Kidney (tissue), 14 donors: ENCODE data around the gene PTPRM. TPM values are rescaled to one million over a fixed set of nuclear protein-coding genes. Genes with fewer than 3 reads are reported as not detected.

Experiments
- DNase-seq, 5 donors: peaks; one replicate each; pipeline ENCODE4 v3.0.0-alpha.2; 2013 to 2020
- FAIRE-seq: peaks from 2 replicates; lab custom pipeline; 2012; peaks lifted over from hg19 to GRCh38; lab: Jason Lieb, UNC
- H3K27ac ChIP-seq, 2 donors: one replicate each; pipeline ENCODE4 v1.7.0; 2013; ENCODE audit warnings: low read depth in 2 of 2, low read length in 2 of 2, inconsistent platforms in 1 of 2
- H3K27me3 ChIP-seq: one replicate; pipeline ENCODE4 v1.7.1; 2013; ENCODE audit warnings: low read length, inconsistent platforms; ENCODE audit not compliant: control insufficient read depth, insufficient read depth
- H3K36me3 ChIP-seq, 3 donors: one replicate each; pipeline versions ENCODE4 v1.7.0 to v1.7.1; 2013; ENCODE audit warnings: low read length in 3 of 3, control low read depth in 1 of 3, inconsistent platforms in 1 of 3; ENCODE audit not compliant: insufficient read depth in 3 of 3, control insufficient read depth in 2 of 3
- H3K4me1 ChIP-seq, 3 donors: one replicate each; pipeline versions ENCODE4 v1.7.0 to v1.7.1; 2013; ENCODE audit warnings: low read length in 3 of 3, inconsistent platforms in 1 of 3, low read depth in 1 of 3; ENCODE audit not compliant: control insufficient read depth in 2 of 3, insufficient read depth in 2 of 3
- H3K4me3 ChIP-seq, 3 donors: one replicate each; pipeline versions ENCODE4 v1.7.0 to v1.8.1; 2013; ENCODE audit warnings: low read length in 3 of 3, control low read depth in 1 of 3, inconsistent platforms in 1 of 3
- H3K9ac ChIP-seq, 3 donors: one replicate each; pipeline versions ENCODE4 v1.7.0 to v1.7.1; 2013; ENCODE audit warnings: low read length in 3 of 3, control low read depth in 1 of 3, inconsistent platforms in 1 of 3
- H3K9me3 ChIP-seq, 3 donors: one replicate each; pipeline versions ENCODE4 v1.7.0 to v1.7.1; 2013; ENCODE audit warnings: low read length in 3 of 3, control low read depth in 1 of 3, inconsistent platforms in 1 of 3; ENCODE audit not compliant: control insufficient read depth in 2 of 3, insufficient read depth in 1 of 3
- CTCF ChIP-seq: IDR thresholded peaks from 3 replicates; pipeline ENCODE4 v1.5.1; 2012; ENCODE audit warnings: mild to moderate bottlenecking, moderate library complexity, borderline replicate concordance; ENCODE audit not compliant: insufficient read depth; ENCODE audit errors: extremely low read depth
- intact Hi-C: fragments of 100-400 bp; cut with DNase I; formaldehyde crosslinking; loops from one replicate; pipeline ENCODE4 v1.11.1; 2022
- polyA plus RNA-seq: library from polyadenylated mRNA; stranded (reverse); fragments of 350-450 nt; fragmentation: Illumina TruSeq; extraction: RNeasy Lipid Tissue Mini Kit (QIAGEN cat#74804); gene quantifications from one replicate; pipeline ENCODE4 v1.2.3, GENCODE V29; 2014; ENCODE audit warnings: low read depth, low replicate concordance; ENCODE audit not compliant: insufficient read depth
- total RNA-seq: library from RNA; stranded (reverse); fragmentation: NEBNext Ultra II Directional; extraction: Animal tissue kit (Norgen Biotek cat#: 25700); gene quantifications from one replicate; pipeline ENCODE4 v1.2.1, GENCODE V29; 2021
- donor health status: control.
- donor health status: control.
- donor health status: control.
- donor health status: control.
- donor health status: control.
- donor health status: DM: yes; HTN: yes; CAD: no.
- donor health status: Normal renal cell carcinoma (clear cell type).

Gene PTPRM
- total and polyA plus RNA-seq, 2 donors from 2014 or later = 52.4 to 98.9 TPM

- H3K9ac ChIP-seq = no peak overlapping the region
- DNase-seq = peak in 4 of 5 donors; percentile 80 to 90 (median 86)
- no peaks in the 10 kb centered on the region for H3K4me1 ChIP-seq
- peaks cover 3 to 23% (median 12%) of the 10 kb centered on the region in 3 donors for H3K36me3 ChIP-seq
- H3K4me3 ChIP-seq = no peak overlapping the region
- peak; percentile 62 for TF ChIP-seq CTCF
- no peaks in the 10 kb centered on the region for H3K27me3 ChIP-seq
- H3K27ac ChIP-seq = no peak overlapping the region
- intact Hi-C loops = no loop called here
- H3K9me3 ChIP-seq = no peaks in the 10 kb centered on the region
- no peak for FAIRE-seq
These were observed 822.5 kb downstream of the PTPRM start for GRCh38 chr18:8389391-8390340.

- FAIRE-seq (no peak), DNase-seq (no peak)
- Histone ChIP-seq H3K27me3 (no peaks in the 10 kb centered on the region), H3K9ac (no peak overlapping the region), H3K4me1 (no peaks in the 10 kb centered on the region), H3K36me3 (peaks cover 3 to 29% (median 16%) of the 10 kb centered on the region in 3 donors), H3K27ac (no peak overlapping the region), H3K4me3 (no peak overlapping the region), H3K9me3 (no peaks in the 10 kb centered on the region)
- intact Hi-C loops = no loop called here
- TF ChIP-seq CTCF = no peak
These were observed 824.0 kb downstream of the PTPRM start for GRCh38 chr18:8391068-8391467.

GRCh38 chr18:8396254-8396653, 829.1 kb downstream of the PTPRM start:
- intact Hi-C loops = no loop called here

More at GRCh38 chr18:8396254-8396653, 829.1 kb downstream of the PTPRM start:
- no peak for FAIRE-seq
- Histone ChIP-seq H3K9ac (no peak overlapping the region), H3K4me3 (no peak overlapping the region), H3K27ac (no peak overlapping the region), H3K9me3 (no peaks in the 10 kb centered on the region), H3K36me3 (peaks cover 3 to 22% (median 22%) of the 10 kb centered on the region in 3 donors), H3K27me3 (no peaks in the 10 kb centered on the region), H3K4me1 (no peaks in the 10 kb centered on the region)
- DNase-seq = peak in 2 of 5 donors; percentile 13 to 65
- no peak for TF ChIP-seq CTCF
